ENCODE data around the gene CDH13.

The CDH13 gene

DNA sequence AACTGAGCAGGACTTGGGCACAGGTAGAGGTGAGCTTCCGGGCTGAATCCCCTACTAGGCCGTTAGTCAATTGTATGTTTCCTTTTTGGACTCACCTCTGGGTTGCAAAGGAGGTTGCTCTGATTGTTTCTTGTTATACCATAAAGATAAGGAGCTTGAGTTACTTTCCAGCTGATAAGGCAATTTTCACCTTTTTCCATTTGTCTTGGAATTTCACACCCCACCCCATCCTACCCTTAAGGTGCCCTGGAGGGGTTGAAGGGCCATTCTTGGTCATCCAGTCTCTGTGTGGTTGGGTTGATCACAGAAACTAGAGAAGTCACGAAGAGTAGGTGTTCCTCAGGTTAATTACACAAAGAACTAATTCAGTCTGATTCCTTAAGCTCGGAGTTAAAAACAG, 162.2 kb downstream of the CDH13 start:
- DNase-seq (ENCODE audit: low read depth) = no peak

DNA sequence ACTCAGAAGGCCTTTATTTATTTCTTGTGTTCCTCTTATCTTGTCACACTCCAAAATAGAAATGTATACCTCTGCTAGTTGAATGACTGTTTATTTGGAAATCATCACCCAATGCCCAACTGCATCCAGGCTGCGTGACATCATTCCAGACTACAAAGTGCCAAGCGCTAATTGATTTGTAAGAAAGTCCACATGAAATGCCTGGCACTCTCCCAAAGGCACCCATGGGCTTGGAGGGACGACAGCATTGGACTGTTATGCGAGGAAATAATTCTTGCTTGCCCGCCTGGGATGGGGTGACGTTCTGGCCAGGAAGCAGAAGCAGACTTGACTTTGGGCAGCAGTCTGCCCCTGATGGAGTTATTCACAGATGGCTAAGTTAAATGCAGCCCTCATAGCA, 165.9 kb downstream of the CDH13 start:
- DNase-seq (ENCODE audit: low read depth) = no peak

DNA sequence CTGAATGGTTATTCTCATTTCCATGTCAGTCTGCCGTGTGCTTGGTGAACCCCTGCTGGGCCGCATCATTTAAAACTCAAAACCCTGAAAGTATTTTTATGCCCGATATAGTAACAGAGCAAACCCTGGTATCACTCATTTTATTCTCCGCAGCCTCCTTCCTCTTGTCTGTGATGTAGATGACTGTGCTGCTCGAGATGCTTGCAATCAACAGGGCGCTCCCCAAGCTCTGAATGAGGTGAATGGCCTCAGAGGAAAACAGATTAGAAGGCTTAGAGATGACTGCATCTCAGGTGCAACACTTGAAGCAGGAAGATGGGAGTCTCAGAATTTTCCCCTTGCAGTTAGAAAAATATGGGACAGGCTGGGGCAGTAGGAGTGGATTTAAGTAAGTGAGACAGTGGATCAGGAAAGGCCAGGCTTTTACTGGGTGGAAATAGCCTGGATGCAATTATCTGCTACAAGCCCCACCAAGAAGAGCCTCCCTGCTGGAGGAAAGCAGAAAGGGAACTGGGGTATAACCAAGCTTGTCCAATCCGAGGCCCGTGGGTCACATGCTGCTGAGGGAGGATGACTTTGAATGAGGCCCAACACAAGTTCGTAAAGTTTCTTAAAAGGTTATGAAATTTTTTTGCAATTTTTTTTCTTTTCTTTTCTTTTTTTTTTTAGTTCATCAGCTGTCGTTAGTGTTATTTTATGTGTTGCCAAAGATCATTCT, 166.9 kb downstream of the CDH13 start:
- DNase-seq (ENCODE audit: low read depth) = no peak

DNA sequence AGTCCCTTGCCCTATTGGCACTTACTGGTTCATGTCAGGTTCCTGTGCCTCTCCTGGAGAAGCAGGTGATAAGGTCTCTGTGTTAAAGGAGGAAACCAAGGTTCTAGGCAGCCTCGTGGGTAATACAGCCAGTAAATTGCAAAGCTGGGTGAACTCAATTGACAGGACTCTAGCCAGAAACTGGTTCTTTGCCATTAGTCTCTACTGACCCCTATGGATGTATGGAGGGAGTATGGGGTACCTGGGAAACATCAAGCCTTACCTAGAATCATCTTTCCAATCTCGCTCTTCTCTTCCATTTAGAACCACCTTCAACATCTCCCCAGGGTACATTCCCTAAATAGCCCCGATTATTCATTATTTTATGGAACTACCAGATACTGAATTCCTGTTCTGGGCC, 169.3 kb downstream of the CDH13 start:
- no peak for DNase-seq (ENCODE audit: low read depth)

DNA sequence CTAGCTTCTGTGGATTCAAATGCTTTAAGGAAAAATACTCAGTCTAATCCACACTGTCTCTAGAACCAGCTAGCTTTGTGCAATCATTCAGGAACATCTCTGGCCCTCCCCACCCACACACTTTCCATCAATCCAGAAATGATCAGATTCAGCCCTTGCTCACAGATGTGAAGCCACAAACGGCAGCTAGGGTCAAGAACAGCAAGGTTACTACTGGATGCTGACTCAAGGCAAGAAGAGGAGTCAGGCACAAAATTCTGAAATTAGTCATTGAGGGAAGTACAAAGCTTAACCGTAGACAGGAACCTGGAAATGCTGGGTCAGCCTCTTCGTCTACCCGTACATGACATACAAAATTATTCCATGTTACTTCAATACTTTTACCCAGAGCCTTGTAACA, 174.6 kb downstream of the CDH13 start:
- DNase-seq (ENCODE audit: low read depth) = no peak

DNA sequence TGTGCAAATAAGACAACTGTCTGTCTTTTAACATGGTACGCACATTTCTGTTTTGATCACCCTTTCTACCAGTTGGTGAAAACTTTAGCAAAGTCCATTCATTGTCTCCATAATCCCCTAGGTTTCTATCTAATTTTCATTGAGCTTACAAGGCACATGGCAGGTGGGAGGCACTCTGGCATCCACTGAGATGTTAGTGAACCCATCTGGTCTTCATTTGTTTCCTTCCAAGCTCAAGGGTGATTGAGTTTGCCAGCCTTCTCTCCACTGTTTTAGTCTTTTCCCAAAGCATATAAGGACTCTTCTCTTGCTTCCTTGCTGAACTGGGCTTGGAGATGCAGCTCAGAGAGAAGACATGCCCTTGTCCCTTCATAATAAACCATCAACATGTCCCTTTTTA, 179.1 kb downstream of the CDH13 start:
- no peak for DNase-seq (ENCODE audit: low read depth)

DNA sequence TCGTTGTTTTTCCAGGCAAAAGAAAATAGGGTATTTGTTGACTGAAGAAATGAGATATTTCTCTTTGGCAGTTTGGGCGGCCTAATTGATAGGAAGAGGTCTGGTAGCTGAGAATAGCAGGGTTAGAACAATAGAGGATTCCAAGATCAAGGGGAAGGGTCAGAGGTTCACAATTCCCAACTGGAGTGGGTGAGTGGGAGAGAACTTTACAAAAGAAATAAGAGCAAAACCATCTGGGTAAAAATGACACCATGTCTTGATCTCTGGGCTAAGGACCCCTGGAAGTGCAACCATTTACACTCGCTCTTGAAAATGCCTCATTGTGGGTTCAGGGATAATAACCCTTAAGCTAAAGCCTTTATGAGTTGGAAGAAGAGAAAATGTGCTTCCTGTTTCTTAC, 180.5 kb downstream of the CDH13 start:
- DNase-seq (ENCODE audit: low read depth) = no peak

DNA sequence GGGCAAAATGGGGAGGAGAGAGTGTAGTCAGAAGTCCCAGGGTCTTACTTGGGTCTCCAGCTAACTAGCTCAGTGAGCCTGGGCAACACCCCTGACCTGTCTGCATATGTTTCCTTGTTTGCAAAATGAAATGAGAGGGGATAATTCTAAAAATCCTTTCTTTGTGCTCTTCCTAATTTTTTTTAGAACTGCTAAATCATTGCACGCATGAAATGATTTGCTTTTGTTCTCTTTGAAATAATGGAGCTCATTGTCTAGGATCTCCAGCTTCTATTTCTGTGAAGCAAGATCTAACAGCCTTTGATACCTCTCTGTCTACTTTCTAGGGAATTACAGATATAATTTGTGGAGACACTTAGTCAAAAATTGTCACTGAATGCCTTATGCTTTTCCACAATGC, 181.3 kb downstream of the CDH13 start:
- no peak for DNase-seq (ENCODE audit: low read depth)

DNA sequence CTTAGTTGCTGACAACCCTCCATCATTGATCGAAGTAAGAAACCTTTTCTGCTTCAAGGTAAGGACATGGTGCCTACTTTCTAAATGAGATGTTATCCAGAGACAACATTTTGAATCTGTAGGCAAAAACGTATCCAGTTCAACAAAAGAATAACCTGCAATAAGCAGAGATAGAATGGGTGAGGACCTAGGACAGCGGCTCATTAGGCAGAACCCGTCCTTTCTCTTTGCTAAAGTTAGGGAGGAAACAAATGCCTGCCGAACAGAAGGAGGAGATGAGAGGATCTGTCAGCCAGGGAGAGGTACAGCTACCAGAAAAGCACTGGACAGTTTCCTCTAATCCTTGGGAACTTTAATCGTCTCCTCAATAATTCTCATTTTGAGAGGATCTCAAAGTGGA, 183.3 kb downstream of the CDH13 start:
- DNase-seq (ENCODE audit: low read depth) = no peak

DNA sequence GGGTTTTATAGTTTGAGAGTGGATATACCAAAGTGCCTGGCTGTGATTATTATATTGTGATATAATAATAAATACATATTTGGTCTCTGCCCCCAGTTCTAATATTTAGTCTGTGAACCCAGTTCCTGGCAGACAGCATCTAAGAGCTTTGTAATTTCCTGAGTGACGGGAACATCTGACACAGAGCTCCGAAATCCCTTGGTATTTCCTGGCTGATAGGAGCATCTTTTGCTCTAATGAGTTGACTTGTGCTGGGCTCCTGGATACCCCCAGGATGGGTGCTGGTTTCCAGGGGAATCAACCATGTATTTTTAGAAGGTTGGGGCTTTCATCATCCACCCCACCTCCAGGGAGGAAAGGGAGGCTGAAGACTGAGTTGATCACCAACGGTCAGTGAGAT, 187.3 kb downstream of the CDH13 start:
- no peak for DNase-seq (ENCODE audit: low read depth)

DNA sequence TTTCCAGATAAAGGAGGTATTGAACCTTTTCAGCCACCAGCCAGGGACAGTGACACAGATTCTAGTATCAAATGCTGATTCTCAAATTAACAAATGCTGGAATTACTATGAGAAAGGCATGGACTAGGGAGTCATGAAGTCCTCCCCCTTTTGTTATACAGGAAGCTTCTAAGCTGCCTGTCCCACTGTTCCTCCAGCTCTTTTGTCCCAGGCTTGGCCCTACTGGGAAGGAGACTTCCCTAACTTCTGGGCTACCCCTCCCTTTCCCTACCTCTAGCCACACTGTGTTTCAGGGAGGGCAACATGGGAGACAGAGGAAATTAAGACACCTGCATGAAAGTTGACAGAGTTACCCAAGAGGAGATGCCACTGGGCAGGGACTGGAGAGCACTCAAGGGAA, 192.5 kb downstream of the CDH13 start:
- DNase-seq (ENCODE audit: low read depth) = no peak

DNA sequence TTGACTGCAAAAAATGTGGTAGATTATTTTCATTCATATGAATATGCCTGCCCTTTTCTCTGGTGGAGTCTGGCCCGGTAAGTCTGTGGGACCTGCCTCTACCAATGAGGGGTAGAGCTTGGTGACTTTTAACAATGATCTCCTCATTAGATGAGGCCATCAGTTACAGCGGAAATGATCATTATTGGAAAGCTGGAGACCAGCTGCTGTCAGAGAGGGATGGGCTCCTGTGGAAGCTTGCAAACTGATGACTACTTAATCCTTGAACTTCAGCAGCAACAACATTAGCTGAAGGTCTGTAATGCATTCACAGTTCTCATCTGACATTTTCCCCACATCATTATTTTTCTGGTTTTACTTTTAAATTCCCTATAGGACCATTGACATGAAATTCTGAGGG, 194.1 kb downstream of the CDH13 start:
- DNase-seq (ENCODE audit: low read depth) = no peak

DNA sequence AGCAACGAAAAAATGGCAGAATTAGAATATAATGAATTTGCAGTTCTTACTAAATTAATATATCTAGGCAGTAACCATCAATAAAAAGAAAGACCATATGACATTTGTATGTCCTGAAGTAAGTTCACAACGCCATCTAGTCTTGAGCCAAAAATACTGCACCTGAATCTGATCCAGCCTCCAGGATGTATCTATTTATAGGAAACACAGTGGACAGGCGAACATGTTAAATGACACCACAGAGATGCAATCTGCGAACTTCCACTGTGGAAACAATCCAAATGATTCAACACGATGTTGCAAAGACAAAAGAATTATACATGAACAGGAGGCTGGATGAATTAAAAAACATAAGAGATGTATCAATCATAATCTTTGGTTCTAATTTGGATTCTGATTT, 197.6 kb downstream of the CDH13 start:
- DNase-seq (ENCODE audit: low read depth) = no peak

DNA sequence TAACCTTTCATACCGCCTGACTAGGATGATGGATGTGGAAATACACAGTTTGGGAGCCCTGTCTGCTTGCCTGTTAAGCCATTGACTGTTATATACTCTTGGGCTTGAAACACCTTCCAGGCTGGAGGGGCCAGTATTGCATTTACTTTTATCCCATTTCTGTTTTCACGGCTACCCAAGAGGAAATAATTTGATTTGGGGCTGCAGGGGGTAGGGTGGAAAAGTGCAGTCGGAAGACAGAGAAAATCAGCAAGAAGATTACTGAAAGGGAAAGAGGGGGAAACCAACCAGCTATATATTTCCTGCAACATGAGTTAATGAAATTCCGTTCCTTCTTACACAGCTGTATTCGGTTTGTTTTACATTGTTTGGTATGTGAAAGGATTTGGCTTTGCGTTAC, 202.5 kb downstream of the CDH13 start:
- DNase-seq (ENCODE audit: low read depth) = no peak

DNA sequence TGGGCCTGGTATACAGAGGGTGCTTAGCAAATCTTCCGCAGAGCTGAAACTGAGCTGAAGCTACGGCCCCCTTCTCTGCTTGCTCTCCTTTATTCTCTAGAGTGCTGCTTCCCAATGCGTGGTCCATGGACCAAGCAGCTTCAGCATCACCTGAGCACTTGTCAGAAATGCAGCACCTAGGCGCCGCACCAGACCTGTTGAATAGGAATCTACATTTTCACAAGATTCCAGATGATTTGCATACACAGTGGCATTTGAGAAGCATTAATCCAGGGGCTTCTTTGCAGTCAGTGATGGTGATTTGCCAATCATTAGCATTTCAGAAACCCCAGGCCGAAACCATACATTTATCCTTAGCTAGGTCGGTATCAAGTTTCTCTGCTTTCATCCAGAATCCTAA, 204.2 kb downstream of the CDH13 start:
- no peak for DNase-seq (ENCODE audit: low read depth)

DNA sequence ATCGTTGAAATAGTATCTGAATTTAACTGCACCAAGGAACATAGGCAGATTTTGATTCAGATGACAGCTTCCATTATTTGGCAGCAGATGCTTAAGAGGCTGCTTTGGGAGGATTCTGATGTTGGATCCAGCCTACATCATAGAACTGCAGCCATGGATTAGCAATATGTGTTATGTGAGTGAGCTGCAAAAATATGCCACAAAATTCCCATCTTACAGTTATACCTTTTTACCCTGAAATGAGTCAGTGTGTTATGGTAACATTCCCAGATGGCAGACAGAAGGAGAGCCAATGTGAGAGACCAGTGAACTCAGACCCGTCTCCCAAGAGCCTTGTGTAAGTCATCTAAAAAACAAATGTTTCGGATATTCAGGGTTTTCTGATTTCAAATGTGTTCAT, 206.1 kb downstream of the CDH13 start:
- DNase-seq (ENCODE audit: low read depth) = no peak

DNA sequence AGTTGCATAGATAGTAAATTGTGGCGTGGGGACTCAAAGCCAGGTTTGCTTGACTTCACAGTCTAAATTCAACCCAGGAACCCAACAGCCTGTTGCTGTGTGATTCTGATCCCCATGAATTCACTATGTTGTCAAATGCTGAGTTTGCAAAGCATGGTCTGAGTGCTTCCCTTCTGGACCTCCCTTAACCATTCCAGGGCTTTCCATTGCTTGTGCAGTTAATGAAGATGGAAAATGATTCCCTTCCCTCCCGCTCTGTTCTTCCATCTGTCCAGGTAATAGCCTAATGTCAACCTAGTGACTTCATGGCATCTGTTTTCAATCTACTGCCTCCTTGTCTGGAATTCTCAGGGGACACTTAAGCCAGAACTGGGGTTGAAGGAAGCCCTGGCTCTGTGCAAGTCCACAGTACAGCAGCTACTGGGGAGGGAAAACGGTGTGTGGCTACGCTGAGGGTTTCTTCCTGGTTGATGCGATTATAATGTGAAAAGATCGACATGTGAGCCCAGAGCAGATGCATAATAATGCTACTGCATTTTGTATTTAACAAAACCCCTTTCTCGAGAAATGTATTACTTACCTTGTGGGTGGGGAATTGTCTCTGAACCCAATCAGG, 206.7 kb downstream of the CDH13 start:
- no peak for DNase-seq (ENCODE audit: low read depth)

DNA sequence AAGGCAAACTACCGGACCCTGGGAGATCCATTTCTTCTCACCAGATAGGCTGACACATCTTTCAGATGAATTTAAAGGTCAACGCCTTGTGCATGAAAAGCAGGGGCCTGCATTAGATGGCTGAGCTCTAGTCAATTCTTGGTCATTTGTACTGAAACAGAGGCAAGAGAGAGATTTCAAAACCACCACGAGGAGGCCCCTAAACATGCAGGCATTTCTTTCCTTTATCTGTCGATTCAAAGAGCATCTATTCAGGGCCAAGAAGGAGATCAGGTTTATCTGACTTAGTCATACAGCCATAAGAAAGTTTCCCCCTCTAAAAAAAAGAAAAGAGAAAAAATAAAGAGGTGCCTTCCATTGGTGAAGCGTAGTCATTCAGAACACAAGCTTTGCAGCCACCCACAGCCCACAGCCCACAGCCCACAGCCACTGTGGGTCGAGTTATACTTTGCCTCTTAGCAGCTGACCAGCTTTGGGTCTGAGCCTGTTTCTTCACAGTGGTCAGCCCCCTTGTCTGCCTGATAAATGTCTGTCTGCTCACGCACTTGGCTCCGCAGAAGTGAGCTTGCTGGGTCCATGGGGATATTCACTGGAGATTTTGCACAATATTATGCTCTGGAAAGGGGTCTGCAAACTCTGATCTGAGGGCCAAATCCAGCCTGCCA, 207.5 kb downstream of the CDH13 start:
- DNase-seq (ENCODE audit: low read depth) = no peak

DNA sequence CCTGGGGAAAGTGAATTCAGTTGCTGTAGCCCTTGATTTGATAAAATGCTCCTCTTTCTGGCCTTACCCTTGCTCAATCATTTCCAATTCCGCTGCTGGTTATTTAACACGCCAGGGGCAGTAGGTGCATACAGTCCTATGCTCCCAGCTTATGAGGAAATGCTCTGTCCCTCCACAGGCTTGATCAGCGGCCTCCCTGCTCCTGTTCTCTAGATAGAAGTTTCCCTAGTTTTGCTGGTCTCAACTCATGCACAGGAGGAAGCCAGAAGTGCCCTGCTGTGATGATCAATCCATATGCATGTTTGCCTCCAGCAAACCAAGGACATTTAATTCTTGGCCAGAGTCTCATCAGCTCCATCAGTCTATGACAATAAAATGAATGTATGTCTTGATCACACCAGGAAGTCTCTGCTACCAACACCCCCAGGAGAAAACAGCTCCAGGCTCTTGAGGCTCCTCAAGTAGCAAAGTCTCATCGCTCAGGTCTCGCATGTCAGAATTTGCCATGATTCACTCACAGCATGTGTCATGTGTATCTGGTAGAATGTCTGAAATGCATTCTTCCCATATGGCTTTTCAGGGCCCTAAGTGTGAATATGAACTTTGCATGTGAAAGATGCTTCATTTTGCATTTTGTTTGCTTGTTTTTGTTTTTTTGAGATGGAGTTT, 208.9 kb downstream of the CDH13 start:
- no peak for DNase-seq (ENCODE audit: low read depth)

DNA sequence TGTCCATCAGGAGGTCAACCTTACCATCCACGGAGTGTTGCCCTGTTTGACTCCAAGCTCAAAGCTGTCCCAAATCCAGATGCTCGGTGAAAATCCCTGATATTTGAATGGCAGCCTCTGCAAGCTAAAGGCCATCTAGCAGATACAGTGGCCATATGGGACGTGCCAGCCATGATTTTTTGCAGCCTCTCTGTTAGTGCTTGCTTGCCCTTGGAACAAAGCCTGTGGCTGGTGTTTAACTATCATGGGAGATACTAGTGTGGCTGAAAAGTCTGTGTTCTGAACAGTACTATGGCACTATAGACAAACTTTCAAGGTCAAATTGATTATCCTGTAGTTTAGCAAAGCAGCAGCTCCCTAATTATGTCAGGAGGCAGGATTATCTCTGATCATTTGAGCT, 214.3 kb downstream of the CDH13 start:
- no peak for DNase-seq (ENCODE audit: low read depth)

DNA sequence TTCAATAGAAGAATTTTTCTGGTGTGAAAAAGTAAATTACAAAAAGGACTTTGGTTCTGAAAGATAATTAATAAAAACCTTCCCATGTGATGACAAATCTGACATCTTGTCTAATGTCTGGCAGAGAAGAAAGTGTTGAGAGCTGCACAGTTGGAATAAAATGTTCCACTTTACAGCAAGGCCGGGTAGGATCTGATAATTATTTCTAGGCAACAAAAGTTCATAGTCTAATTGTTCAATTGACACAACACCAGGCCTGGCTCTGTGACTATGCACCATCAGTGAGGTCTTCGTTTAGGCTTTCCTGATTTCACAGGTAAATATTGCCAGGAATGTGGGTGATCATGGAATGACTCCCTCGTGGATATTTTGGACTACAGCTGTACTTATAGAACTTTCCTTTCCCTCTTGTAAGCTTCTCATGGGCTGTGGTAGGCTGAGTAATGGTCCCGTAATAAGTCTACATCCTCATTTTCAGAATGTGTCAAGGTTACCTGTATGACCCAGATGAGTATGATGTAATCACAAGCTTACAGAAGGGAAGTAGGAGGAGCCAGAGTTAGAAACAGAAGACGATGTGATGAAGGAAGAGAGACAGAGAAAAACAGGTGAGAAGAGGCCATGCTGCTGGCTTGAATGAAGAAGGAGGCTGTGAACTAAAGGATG, 217.0 kb downstream of the CDH13 start:
- no peak for DNase-seq (ENCODE audit: low read depth)

DNA sequence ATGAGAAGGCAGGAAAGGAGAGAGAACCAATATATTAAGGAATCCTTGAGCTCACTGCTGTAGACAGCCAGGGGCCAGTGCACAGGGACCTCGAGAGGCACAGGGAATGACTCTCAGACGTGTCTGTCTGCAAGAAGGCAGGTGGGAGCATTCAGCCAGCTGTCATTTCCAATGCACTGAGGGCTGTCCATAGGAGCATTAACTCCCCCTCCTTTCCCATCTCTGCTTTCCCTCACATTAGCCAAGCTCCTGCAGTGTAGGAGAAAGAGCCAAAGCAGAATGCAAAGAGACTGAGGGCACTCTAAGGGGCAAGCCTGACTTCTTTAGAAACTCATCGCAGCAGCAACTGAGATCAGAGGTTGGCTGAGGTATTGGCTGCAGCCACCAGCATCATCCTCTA, 218.3 kb downstream of the CDH13 start:
- no peak for DNase-seq (ENCODE audit: low read depth)

DNA sequence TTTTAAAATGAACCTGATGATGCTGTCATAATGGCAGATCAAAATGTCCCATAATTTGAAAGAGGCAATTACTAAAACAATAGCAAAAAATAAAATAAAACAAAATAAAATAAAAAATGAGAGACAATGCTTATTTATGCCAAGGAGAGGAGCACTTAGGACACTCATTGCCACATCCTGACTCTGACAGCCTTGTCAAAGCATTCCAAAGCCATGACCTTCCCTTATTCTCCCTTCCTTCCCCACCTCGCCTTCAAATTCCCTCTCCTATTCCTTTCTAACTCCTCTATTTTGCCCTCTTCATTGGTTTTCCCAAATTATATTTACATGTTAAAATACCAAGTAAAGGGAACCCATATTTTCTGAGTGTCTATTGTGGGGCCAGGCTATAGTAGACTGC, 220.0 kb downstream of the CDH13 start:
- DNase-seq (ENCODE audit: low read depth) = no peak

Data from fibroblast of the conjunctiva (primary cell).